ENCODE results near the gene WDR90.

Gene WDR90

DNA sequence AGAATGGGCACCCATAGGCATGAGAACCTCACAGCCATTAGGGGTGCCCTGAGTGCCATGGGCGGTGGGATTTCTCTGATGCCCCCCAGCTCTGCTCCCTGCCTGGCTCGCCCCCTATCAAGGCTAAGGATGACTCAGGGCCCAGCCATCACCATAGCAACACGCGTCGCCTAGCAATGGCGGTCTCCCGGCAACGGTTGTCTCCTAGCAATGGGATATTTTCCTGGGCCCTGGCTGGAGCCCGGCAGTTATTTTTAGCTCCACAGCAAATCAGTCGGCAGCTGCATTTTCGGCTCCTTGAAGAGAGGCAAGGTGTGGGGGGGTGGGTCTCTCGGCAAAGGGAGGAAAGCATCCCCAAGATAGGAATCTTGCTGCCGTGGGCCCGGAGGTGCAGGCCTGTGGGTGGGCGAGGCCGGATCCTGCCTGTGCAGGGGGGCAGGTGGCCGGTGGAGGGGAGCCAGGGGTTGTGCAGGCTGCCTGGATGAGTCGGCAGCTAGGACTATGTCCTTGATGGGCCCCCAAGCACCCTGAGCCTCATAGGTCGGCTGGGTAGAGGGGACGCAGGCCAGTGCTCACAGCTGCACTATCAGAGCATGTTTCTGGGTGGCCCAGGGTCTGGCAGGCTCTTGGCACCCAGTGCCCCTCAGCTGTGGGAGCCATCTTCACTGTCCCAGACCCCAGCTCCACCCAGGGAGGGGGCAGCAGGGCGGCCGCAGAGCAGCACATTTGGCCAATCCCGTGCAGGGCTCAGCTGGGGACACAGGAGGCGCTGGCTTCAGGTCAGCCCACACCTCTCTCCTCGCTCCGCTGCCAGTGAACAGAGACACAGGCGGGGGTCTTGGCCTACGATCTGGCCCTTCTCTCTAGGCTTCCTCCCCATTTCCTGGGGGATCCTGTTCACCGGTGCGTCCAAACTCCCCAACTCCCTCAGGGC, 60.7 kb downstream of the WDR90 start:
- peak; percentile 32 to 37 (median 32) for DNase-seq

DNA sequence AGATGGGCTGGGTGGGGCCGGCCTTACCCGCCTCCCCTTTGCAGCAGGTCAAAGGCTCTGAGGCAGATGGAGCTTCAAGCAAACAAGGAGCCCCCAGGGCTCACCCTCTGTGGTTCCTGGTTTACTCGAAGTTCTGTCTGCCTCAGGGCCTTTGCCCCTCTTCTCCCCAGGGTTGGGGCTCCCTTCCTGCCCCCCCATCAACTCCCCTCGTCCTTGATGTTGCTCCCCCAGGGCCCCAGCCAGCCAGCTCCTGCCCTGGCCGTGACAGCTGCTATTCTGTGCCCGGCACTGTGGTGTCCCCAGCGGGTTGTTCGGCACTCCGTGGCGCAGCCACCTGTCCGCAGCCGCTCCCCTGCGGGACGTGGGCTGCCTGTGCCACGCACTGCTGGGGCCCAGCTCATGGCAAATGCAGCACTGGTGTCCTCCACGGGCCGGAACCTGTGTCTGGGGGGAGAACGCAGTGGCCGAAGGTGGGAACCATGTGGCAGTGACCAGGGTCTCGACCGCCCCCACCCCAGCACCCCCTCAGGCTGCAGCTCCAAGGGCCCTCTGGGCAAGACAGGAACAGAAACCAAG, 61.4 kb downstream of the WDR90 start:
- DNase-seq: no peak

DNA sequence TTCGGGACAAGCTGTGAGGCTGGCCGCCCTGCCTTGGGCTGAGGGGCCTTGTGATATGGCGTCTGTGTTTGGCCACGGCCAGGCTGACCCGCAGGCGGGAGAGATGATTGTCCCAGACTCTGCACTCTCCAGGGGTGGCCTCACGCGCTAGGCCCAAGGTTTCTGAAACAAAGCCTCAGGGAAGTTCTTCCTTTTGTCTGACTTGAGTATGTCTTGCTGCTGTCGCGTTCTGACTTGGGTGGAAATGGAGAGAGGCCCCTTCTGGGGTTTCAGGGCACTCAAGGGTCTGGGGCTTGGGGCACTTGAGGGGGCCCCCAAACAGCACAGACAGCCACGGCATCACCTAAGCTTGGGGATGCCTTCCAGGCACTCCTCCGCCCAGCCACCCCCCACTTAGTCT, 61.9 kb downstream of the WDR90 start:
- DNase-seq: no peak

DNA sequence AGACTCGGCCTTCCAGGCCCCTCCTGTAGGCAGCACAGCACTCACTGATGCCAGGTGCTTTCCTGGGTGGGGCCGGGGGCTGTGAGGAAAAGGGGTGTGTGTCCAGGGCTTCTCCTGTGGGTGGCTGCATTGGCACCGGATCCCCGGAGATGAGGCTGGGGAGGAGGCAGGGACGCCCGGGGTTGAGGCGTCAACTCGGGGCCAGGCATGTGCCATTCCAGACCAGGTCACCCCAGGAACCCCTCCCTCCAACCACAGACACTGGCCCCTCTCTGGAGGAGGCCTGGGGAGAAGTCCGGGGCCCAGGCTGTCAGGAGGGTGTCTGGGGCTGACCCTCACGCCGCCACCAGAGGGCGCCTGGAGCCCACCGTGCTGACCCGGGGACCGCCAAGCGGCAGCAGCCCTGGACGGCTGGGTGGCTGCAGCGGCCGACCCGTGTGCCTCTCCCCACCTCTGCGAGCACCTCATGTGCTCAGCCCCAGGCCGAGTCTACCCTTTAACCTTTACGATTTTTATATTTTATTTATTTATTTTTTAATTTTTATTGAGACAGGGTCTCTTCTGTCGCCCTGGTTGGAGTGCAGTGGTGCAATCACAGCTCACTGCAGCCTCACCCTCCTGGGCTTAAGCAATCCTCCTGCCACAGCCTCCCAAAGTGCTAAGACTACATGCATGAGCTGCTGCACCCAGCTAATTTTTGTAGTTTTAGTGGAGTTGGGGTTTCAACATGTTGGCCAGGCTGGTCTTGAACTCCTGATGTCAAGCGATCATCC, 62.6 kb downstream of the WDR90 start:
- peak; percentile 83 to 94 (median 88) for DNase-seq

DNA sequence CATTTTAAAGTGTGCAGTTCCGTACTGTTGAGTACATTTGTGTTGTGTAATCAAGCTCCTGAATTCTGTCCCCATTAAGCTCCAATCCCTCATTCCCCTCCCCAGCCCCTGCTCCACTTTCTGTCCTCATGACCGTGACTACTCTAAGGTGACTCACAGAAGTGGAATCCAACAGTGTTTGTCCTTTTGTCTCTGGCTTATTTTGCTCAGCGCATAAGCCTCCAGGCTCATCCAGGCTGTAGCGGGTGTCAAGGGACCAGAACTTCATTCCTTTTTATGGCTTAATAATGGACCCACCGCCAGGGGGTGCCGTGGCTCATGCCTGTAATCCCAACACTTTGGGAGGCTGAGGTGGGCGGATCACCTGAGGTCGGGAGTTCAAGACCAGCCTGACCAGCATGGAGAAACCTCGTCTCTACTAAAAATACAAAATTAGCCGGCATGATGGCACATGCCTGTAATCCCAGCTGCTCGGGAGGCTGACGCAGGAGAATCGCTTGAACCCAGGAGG, 63.6 kb downstream of the WDR90 start:
- DNase-seq: peak; percentile 62 to 81 (median 67)

DNA sequence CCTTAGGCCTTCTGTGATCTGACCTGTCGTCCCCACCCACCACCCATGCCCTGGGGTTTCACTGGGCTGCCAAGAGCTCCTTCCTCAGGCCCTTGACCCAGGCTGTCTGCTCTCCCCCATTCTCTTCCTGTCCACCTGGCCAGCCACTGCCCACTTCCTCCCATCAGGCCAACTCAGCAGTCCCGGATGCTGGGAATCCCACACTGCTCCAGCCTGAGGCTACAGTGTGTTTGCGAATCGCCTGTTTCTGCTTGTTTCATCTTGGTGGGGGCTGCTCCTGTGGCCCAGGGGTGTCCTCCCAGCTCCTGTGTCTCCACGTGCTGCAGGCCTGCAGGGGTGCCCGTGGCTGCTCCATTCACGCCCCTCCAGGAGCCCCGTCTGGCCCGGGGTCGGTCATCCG, 64.9 kb downstream of the WDR90 start:
- no peak for DNase-seq

DNA sequence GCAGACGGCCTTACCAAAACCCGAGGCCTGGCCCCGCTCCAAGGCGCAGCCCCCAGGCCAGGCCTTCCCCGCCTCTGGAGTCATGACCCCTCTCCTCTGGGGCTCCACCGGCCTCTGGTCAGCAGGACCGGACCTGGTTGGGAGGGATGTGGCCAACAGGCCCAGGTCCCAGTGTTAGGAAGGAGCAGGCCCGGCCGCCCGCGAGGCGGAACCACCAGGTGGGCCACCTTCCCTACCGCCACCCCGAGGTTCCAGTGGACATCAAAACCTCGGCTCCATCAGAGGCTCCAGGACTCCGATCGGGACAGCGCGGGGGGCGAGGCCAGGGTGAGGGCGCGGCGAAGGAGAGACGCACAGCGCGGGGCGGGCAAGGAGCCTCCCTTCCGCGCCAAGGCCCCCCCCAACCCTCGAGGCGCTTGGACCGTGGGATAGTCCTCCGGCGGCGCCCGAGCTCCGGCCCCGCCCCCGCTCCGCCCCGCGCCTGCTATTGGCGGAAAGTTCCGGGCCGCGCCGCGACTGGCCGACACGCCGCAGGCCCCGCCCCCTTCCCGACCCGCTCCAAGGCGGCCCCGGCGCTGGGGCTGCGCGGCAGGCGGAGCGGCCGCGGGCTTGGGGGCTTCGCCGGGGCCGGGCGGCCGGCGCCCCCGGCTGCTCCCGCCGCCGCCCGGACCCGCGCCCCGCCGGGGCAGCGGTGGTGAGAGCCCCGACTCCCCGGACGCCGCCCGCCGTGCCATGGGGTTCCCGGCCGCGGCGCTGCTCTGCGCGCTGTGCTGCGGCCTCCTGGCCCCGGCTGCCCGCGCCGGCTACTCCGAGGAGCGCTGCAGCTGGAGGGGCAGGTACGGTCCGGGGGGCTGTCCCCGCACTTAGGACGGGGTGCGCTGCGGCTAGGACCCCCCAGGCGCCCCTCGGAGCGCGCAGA, 65.7 kb downstream of the WDR90 start, which contains the start of gene METRN:
METRN (plus strand) TSS at position 561 of the 919 bp plus-strand sequence; CDS start at position 733, 172 bp downstream.
- peak; percentile 89 to 98 (median 96) for DNase-seq

DNA sequence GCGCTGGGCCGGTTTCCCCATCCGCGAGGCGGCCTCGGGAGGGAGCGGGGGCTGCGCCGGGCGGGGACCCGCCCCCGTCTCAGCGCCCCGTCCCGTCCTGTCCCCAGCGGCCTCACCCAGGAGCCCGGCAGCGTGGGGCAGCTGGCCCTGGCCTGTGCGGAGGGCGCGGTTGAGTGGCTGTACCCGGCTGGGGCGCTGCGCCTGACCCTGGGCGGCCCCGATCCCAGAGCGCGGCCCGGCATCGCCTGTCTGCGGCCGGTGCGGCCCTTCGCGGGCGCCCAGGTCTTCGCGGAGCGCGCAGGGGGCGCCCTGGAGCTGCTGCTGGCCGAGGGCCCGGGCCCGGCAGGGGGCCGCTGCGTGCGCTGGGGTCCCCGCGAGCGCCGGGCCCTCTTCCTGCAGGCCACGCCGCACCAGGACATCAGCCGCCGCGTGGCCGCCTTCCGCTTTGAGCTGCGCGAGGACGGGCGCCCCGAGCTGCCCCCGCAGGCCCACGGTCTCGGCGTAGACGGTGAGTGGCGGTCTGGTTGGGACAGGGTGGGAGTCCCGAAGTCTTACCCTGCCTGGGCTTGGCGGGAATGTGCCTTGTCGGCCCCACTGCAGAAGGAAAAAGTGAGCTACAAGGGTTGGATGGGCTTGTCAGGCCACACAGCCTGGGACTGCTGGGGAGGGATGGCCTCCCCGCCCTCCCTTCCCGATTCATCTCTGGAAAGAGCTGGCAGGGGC, 66.5 kb downstream of the WDR90 start:
- DNase-seq: peak in 2 of 3 donors; percentile 34 to 56

DNA sequence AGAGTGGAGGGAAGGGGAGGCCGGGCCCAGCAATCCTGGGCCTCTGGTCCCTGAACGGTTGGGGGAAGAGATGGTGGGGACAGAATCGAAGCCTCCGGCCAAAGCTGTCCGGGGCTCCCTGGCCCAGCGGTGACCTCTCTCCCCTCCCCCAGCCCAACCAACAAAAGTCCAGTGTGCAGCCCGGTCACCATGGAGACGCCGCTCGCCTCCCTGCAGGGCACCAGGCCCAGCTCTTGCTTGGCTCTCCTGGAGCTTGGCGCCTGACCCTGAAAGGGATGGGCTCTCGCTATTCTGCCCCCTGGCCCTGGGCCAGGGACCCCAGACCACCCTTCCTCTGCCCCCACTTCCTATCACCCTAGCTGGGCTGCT, 67.0 kb downstream of the WDR90 start:
- no peak for DNase-seq

DNA sequence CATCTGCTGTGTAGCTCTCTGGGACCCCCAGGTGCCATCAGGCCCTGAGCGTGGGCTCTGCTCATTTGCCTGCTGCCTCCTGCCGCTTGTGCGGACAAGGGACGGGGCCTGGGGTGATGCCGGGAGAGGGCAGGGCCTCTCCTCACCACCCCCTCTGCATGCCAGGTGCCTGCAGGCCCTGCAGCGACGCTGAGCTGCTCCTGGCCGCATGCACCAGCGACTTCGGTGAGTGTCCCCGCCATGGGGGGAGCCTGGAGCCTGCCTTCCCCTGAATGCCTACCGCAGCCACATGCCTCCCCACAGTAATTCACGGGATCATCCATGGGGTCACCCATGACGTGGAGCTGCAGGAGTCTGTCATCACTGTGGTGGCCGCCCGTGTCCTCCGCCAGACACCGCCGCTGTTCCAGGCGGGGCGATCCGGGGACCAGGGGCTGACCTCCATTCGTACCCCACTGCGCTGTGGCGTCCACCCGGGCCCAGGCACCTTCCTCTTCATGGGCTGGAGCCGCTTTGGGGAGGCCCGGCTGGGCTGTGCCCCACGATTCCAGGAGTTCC, 67.7 kb downstream of the WDR90 start:
- no peak for DNase-seq

Data from suppressor macrophage treated with lipopolysaccharide for 1 hour (primary cell).